GM12872 (cell line): Measurements from ENCODE around the gene FDX1.

Experiments used
- CTCF ChIP-seq: IDR thresholded peaks from 3 replicates; pipeline ENCODE4 v1.5.1; 2011; ENCODE audit warnings: low read depth, mild to moderate bottlenecking, low read length, moderate library complexity; ENCODE audit not compliant: insufficient read depth

Gene FDX1

GRCh38 chr11:110467556-110467955, 37.8 kb downstream of the FDX1 start:
- TF ChIP-seq CTCF = no peak

GRCh38 chr11:110468121-110468520, 38.4 kb downstream of the FDX1 start:
- no peak for TF ChIP-seq CTCF

- TF ChIP-seq CTCF = no peak
Measured at GRCh38 chr11:110469127-110469526, 39.4 kb downstream of the FDX1 start.

GRCh38 chr11:110470716-110471115, 41.0 kb downstream of the FDX1 start:
- TF ChIP-seq CTCF = no peak

GRCh38 chr11:110471371-110471770, 41.6 kb downstream of the FDX1 start:
- TF ChIP-seq CTCF = no peak

GRCh38 chr11:110472858-110473257, 43.1 kb downstream of the FDX1 start:
- TF ChIP-seq CTCF = no peak

- TF ChIP-seq CTCF = no peak
Measured at GRCh38 chr11:110473706-110474105, 44.0 kb downstream of the FDX1 start.

GRCh38 chr11:110474578-110474977, 44.8 kb downstream of the FDX1 start:
- no peak for TF ChIP-seq CTCF
